CD4-positive, CD25-positive, alpha-beta regulatory T cell (primary cell): ENCODE data around the gene MRPL24. TPM values are rescaled to one million over a fixed set of nuclear protein-coding genes. Genes with fewer than 3 reads are reported as not detected.

Experiments
- ATAC-seq, 2 donors: fragments of 150-1000 bp; cut with Tn5 transposase; one replicate each; pipeline ENCODE4 v1.10.0; 2021; ENCODE audit warnings: low read depth in 2 of 2, moderate number of reproducible peaks in 2 of 2, moderate library complexity in 1 of 2
- DNase-seq, 3 donors: peaks; one replicate each; pipeline versions ENCODE4 v3.0.0 to v3.0.0-alpha.2; 2012 to 2022; ENCODE audit warnings: mixed read lengths in 1 of 3
- H3K27ac ChIP-seq: one replicate; pipeline ENCODE4 v1.7.0; 2013; ENCODE audit warnings: mild to moderate bottlenecking, low read length; ENCODE audit not compliant: insufficient read depth, poor library complexity, severe bottlenecking
- H3K27me3 ChIP-seq: one replicate; pipeline ENCODE4 v1.7.0; 2013; ENCODE audit warnings: low read length; ENCODE audit not compliant: control insufficient read depth, insufficient read depth
- H3K36me3 ChIP-seq: one replicate; pipeline ENCODE4 v1.7.0; 2013; ENCODE audit warnings: mild to moderate bottlenecking, low read length, moderate library complexity; ENCODE audit not compliant: control insufficient read depth, insufficient read depth
- H3K4me1 ChIP-seq: 2 replicates; pipeline ENCODE4 v1.7.0; 2013; ENCODE audit warnings: mild to moderate bottlenecking, low read length; ENCODE audit not compliant: insufficient read depth, control insufficient read depth, poor library complexity, severe bottlenecking
- H3K4me3 ChIP-seq: one replicate; pipeline ENCODE4 v1.7.0; 2013; ENCODE audit warnings: low read depth, mild to moderate bottlenecking, low read length, moderate library complexity
- H3K9me3 ChIP-seq, 2 experiments: 1 replicate in 1 of 2; 2 replicates in 1 of 2; pipeline ENCODE4 v1.7.0; 2013; ENCODE audit warnings: low read length in 2 of 2, mild to moderate bottlenecking in 1 of 2, moderate library complexity in 1 of 2; ENCODE audit not compliant: control insufficient read depth in 2 of 2
- H3K27ac Mint-ChIP-seq, 3 donors: one replicate each; pipeline ENCODE4 v1.8.0; 2020 to 2022; ENCODE audit warnings: mild to moderate bottlenecking in 3 of 3, mixed read lengths in 3 of 3, moderate library complexity in 2 of 3
- H3K27me3 Mint-ChIP-seq: one replicate; pipeline ENCODE4 v1.8.0; 2022; ENCODE audit warnings: mild to moderate bottlenecking, mixed read lengths
- H3K36me3 Mint-ChIP-seq: one replicate; pipeline ENCODE4 v1.8.0; 2020; ENCODE audit warnings: mixed read lengths
- H3K4me1 Mint-ChIP-seq, 4 donors: one replicate each; pipeline ENCODE4 v1.8.0; 2020 to 2022; ENCODE audit warnings: mixed read lengths in 4 of 4, mild to moderate bottlenecking in 1 of 4
- H3K4me3 Mint-ChIP-seq, 4 donors: one replicate each; pipeline ENCODE4 v1.8.0; 2020 to 2022; ENCODE audit warnings: mild to moderate bottlenecking in 4 of 4, mixed read lengths in 4 of 4, moderate library complexity in 3 of 4
- H3K9me3 Mint-ChIP-seq, 7 donors: one replicate each; pipeline ENCODE4 v1.8.0; 2020 to 2022; ENCODE audit warnings: mixed read lengths in 7 of 7, mild to moderate bottlenecking in 3 of 7, moderate library complexity in 2 of 7
- polyA plus RNA-seq, 4 donors: library from polyadenylated mRNA; unstranded; fragments of 300-500 nt; fragmentation: Illumina TruSeq; gene quantifications; one replicate each; pipeline ENCODE4 v1.2.3, GENCODE V29; 2021
- total RNA-seq: library from RNA; stranded (reverse); gene quantifications from one replicate; pipeline ENCODE4 v1.2.3, GENCODE V29; 2022

MRPL24 gene
- total and polyA plus RNA-seq, 5 donors from 2014 or later, result 18.2 to 86.4 (median 77.7) TPM

DNA sequence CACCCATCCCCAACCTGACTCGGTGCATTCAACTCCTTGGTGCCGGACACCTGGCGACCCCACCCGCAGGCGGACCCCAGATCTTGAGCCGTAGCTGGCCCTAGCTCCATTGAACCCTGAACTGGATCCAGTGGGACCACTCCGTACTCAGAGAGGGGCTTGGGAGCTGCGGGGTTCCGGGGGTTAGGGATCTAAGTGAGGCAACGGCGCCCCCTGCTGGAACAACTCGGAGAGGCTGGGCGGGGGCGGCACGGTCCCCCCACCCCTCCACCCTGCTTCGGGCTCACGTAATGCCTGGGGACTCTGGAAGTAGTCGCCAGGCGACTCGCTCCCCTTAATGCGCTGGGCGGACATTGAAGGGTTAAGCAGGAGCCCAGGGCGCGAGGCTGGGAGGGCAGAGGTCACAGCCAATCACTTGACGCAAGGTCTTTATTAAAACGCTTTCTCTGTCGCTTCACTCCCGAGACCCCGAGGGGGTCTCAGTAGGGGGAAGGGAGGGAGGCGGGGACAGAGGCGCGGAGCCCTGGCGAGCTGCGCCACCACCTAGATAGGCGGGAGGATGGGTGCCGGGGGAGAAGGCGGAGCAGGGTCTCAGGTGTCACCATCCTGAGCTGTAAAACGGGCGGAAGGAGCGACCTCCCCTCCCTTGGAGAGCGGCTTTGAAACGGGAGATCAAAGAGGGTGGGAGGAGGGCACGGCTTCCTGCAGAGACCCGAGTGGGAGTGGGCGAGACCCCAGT lies 34.8 kb downstream of the MRPL24 start:
- H3K27me3 ChIP-seq, result peaks cover 9% of the 10 kb centered on the region
- H3K4me3 Mint-ChIP-seq, result peak overlapping the region; percentile 80 to 93 (median 90)
- DNase-seq, result peak; percentile 53 to 61 (median 56)
- H3K4me3 ChIP-seq, result peak overlapping the region; percentile 53
- ATAC-seq, result peak; percentile 55 to 64
- H3K36me3 ChIP-seq, result no peaks in the 10 kb centered on the region
- peak overlapping the region; percentile 91 to 94 (median 93) for H3K27ac Mint-ChIP-seq
- no peaks in the 10 kb centered on the region for H3K36me3 Mint-ChIP-seq
- H3K9me3 Mint-ChIP-seq, result no peaks in the 10 kb centered on the region
- peaks cover 31% of the 10 kb centered on the region for H3K4me1 ChIP-seq
- H3K4me1 Mint-ChIP-seq, result peaks cover 0 to 39% (median 17%) of the 10 kb centered on the region in 4 donors
- peaks cover 49% of the 10 kb centered on the region for H3K27me3 Mint-ChIP-seq
- no peaks in the 10 kb centered on the region for H3K9me3 ChIP-seq
- peak overlapping the region; percentile 60 for H3K27ac ChIP-seq

DNA sequence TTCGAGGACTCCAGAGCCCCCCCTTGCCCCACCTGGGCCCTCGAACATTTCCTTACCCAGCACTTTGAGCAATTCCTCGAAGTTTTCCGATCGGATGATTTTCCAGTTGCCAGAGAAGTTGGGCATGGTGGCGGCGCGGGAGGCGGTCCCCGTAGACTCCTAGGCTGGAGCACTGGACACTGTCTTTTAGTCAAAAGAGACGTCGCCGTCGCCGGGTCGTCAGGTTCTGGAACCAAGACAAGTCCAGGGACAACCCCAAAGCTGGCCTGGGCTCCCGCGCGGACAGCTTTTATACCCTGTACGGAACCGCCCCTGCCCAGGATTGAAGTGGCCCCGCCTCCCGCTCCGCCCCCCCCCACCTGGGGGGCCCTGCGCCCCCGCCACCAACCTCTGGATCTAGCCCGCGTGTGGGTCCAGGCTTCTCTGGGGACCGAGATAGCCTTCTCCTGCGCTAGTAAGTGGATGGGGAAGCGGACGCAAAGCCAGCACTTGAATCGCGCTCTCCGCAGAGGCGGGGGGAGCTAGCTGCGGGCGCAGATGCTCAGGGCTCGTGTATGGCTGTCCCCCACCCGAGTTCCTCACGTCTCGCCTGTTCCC lies 35.5 kb downstream of the MRPL24 start, which contains the start of gene CRABP2:
Gene CRABP2, minus strand, starts transcription at position 263 of the 597 bp plus-strand sequence. Its CDS starts 137 bp downstream, at position 126.
- Mint-ChIP-seq H3K27ac (peak within 1 kb of the TSS; percentile 91 to 94 (median 93)), H3K9me3 (no peaks in the 10 kb centered on the region), H3K27me3 (peaks cover 49% of the 10 kb centered on the region), H3K4me1 (peaks cover 0 to 39% (median 18%) of the 10 kb centered on the region in 4 donors), H3K36me3 (no peaks in the 10 kb centered on the region), H3K4me3 (peak within 1 kb of the TSS; percentile 80 to 93 (median 90))
- peak in 1 of 3 donors; percentile 24 for DNase-seq
- Histone ChIP-seq H3K27me3 (peaks cover 9% of the 10 kb centered on the region), H3K27ac (peak within 1 kb of the TSS; percentile 60), H3K4me1 (peaks cover 31% of the 10 kb centered on the region), H3K4me3 (peak within 1 kb of the TSS; percentile 53), H3K36me3 (no peaks in the 10 kb centered on the region), H3K9me3 (no peaks in the 10 kb centered on the region)
- ATAC-seq, result peak; percentile 20 to 30

DNA sequence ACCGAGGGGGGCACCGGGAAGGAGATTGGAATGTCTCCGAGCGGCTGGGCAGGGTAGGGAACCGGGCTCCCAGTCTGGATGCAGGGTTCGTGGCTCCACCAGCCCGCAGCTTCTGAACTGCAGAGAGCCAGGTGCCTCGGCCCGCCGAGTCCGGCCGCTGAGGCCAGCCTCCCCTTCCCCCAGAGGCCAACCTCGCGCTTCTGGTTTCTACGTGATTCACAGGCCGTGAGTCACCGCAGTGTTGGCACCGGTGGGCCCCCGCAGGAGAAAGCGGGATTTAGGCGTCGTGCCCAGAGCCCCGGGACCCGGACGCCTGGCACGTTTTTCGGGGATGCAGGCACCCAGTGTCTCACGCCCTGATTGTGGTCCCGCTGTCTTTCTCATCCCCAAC lies 36.0 kb downstream of the MRPL24 start:
- no peak for ATAC-seq
- Histone ChIP-seq H3K4me1 (peaks cover 31% of the 10 kb centered on the region), H3K9me3 (no peaks in the 10 kb centered on the region), H3K4me3 (peak overlapping the region; percentile 13), H3K27me3 (peaks cover 9% of the 10 kb centered on the region), H3K27ac (no peak overlapping the region), H3K36me3 (no peaks in the 10 kb centered on the region)
- H3K36me3 Mint-ChIP-seq, result no peaks in the 10 kb centered on the region
- H3K27ac Mint-ChIP-seq, result peak overlapping the region in 1 of 3 donors; percentile 91
- H3K9me3 Mint-ChIP-seq, result no peaks in the 10 kb centered on the region
- peaks cover 0 to 39% (median 18%) of the 10 kb centered on the region in 4 donors for H3K4me1 Mint-ChIP-seq
- peaks cover 49% of the 10 kb centered on the region for H3K27me3 Mint-ChIP-seq
- no peak for DNase-seq
- H3K4me3 Mint-ChIP-seq, result peak overlapping the region in 3 of 4 donors; percentile 80 to 93 (median 88)

DNA sequence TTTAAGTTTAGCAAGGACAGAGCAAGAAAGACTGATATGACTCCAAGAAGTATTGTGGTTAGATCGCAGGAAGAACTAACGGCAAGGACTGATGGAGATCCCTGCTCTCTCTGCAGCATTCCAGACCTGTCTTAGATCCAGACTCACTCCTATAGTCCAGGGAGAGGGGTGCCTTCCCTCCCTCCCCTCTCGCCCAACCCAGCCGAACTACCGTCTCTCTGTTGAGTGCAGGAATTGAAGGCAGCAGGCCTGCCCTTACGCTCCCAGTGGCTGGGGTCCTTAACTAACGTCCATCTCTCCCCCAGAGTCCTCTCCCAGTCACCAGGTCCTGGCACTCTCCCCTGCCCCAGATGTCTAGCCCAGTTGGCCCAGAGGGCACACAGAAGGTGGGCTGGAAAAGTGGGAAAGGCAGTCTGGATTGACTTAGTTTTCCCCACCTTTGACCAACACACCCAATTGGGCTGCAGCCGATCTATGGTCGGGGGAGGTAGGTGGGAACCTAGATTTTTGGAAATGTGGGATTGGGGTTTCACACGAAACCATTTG lies 36.6 kb downstream of the MRPL24 start:
- Histone ChIP-seq H3K27me3 (peaks cover 9% of the 10 kb centered on the region), H3K4me3 (no peak overlapping the region), H3K4me1 (peaks cover 31% of the 10 kb centered on the region), H3K9me3 (no peaks in the 10 kb centered on the region), H3K27ac (no peak overlapping the region), H3K36me3 (no peaks in the 10 kb centered on the region)
- H3K4me1 Mint-ChIP-seq, result peaks cover 0 to 39% (median 18%) of the 10 kb centered on the region in 4 donors
- no peaks in the 10 kb centered on the region for H3K9me3 Mint-ChIP-seq
- H3K27me3 Mint-ChIP-seq, result peaks cover 54% of the 10 kb centered on the region
- H3K4me3 Mint-ChIP-seq, result peak overlapping the region; percentile 49 to 78 (median 64)
- H3K27ac Mint-ChIP-seq, result no peak overlapping the region
- H3K36me3 Mint-ChIP-seq, result no peaks in the 10 kb centered on the region
- no peak for DNase-seq
- no peak for ATAC-seq

DNA sequence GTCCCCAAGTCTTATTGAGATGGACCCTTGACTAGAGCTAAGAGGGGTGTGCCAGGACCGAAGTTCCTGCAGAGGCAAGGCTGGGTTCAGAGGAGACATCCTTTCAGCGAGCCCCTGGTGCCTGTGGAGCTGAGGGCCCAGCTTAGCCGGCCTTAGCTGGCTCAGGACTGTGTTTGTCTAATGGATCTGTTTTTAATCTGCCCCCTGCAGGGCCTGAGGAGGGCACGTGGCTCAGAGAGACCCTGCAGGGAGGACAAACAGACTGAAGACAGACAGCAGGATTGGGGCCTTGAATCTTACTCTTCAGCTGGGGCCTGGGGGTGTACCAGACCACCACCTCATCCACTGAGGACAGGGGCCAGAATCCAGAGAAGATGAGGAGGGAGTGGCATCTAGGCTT lies 37.1 kb downstream of the MRPL24 start:
- Histone ChIP-seq H3K36me3 (no peaks in the 10 kb centered on the region), H3K4me3 (no peak overlapping the region), H3K4me1 (peaks cover 31% of the 10 kb centered on the region), H3K9me3 (no peaks in the 10 kb centered on the region), H3K27ac (no peak overlapping the region), H3K27me3 (peaks cover 9% of the 10 kb centered on the region)
- H3K27me3 Mint-ChIP-seq, result peaks cover 51% of the 10 kb centered on the region
- peak overlapping the region; percentile 49 to 78 (median 64) for H3K4me3 Mint-ChIP-seq
- H3K4me1 Mint-ChIP-seq, result peaks cover 0 to 39% (median 18%) of the 10 kb centered on the region in 4 donors
- no peaks in the 10 kb centered on the region for H3K36me3 Mint-ChIP-seq
- H3K27ac Mint-ChIP-seq, result no peak overlapping the region
- DNase-seq (no peak), ATAC-seq (no peak)
- H3K9me3 Mint-ChIP-seq, result no peaks in the 10 kb centered on the region

DNA sequence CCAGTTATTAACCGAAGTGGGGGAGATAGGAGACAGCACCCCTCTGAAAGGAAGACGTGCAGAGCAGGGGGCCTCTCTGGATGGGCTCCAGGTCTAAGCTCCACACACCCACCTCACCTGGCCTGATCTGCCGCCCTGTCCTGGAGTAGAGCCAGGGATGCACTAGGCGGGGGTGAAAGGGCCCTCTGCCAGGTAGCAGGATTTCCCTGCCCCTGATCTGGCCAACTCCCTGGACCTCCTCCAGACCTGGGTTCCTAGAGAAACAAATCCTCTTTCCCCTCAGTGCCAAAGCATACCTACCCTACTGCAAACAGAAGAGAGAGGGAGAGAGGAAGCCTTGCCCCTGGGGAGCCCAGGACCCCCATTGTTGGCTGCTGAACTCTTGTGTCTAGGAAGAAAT lies 37.6 kb downstream of the MRPL24 start:
- Mint-ChIP-seq H3K4me3 (peak overlapping the region in 2 of 4 donors; percentile 49 to 78), H3K27ac (no peak overlapping the region)

DNA sequence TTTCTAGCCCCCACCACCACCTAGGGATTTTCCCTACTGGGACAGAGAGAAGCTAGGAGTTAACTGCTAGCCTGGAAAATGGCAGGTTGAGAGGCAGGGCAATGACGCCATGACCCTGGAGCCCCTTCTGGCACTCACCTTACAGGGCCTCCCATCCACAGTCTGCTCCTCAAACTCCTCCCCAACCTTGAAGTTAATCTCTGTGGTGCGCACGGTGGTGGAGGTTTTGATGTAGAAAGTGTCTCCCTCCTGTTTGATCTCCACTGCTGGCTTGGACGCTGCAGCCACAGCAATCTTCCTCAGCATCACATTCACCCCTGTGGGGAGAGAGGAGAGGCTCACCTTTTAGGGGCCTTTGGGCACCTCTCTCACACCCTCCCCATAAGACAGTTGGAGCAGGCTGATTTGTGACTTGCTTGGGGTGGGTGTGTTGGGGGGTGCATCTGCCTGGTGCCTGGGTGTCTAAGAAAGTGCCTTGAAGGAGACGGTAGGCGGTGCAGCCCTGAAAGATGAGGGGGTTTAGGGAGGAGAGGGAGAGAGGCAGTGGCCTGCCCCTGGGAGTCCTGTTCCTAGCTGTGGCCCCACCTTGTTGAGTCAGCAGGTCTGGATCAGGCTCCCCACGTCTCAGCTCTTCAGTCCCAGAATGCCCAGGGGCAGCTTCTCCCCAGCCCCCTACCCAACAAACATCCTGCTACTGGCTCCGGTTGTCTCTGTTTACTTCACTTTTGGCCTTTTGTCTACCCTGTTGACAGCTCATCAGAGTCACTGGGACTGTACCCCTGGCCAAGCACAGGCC lies 40.0 kb downstream of the MRPL24 start:
- Mint-ChIP-seq H3K4me1 (peaks cover 0 to 18% (median 5%) of the 10 kb centered on the region in 4 donors), H3K36me3 (no peaks in the 10 kb centered on the region), H3K4me3 (no peak overlapping the region), H3K27ac (no peak overlapping the region), H3K9me3 (no peaks in the 10 kb centered on the region), H3K27me3 (peaks cover 61% of the 10 kb centered on the region)
- Histone ChIP-seq H3K4me1 (peaks cover 15% of the 10 kb centered on the region), H3K27ac (no peak overlapping the region), H3K36me3 (no peaks in the 10 kb centered on the region), H3K4me3 (no peak overlapping the region), H3K27me3 (peaks cover 11% of the 10 kb centered on the region), H3K9me3 (no peaks in the 10 kb centered on the region)
- DNase-seq (no peak), ATAC-seq (no peak)

More for the DNA sequence above, 37.6 kb downstream of the MRPL24 start:
- ATAC-seq (no peak), DNase-seq (no peak)
- Mint-ChIP-seq H3K4me1 (peaks cover 0 to 36% (median 16%) of the 10 kb centered on the region in 4 donors), H3K9me3 (no peaks in the 10 kb centered on the region), H3K36me3 (no peaks in the 10 kb centered on the region), H3K27me3 (peaks cover 49% of the 10 kb centered on the region)
- Histone ChIP-seq H3K27ac (no peak overlapping the region), H3K27me3 (peaks cover 9% of the 10 kb centered on the region), H3K36me3 (no peaks in the 10 kb centered on the region), H3K9me3 (no peaks in the 10 kb centered on the region), H3K4me3 (no peak overlapping the region), H3K4me1 (peaks cover 31% of the 10 kb centered on the region)
